Endothelial cell of umbilical vein (primary cell): ENCODE results near the gene LHFPL6.

Experiments used
- CTCF ChIP-seq, 2 donors: IDR thresholded peaks; 1 replicate in 1 of 2; 2 replicates in 1 of 2; pipeline ENCODE4 v1.5.1; 2011; ENCODE audit warnings: low read length in 2 of 2, mild to moderate bottlenecking in 2 of 2, moderate library complexity in 2 of 2, control low read depth in 1 of 2, inconsistent platforms in 1 of 2, low read depth in 1 of 2; ENCODE audit not compliant: insufficient read depth in 1 of 2; ENCODE audit errors: extremely low read depth in 1 of 2
- EZH2 ChIP-seq: IDR thresholded peaks from 2 replicates; pipeline ENCODE4 v1.6.1; 2012; ENCODE audit warnings: borderline replicate concordance, low read depth, mild to moderate bottlenecking, moderate library complexity, low read length, inconsistent platforms; ENCODE audit not compliant: severe bottlenecking
- FOS ChIP-seq: IDR thresholded peaks from 2 replicates; pipeline ENCODE4 v1.6.1; 2011; ENCODE audit warnings: mild to moderate bottlenecking, low read length, moderate library complexity, borderline replicate concordance; ENCODE audit not compliant: insufficient read depth
- GATA2 ChIP-seq: IDR thresholded peaks from 2 replicates; pipeline ENCODE4 v1.7.0; 2011; ENCODE audit warnings: low read depth, mild to moderate bottlenecking, moderate library complexity, mixed read lengths, low read length; ENCODE audit not compliant: insufficient read length, insufficient read depth
- JUN ChIP-seq: IDR thresholded peaks from 2 replicates; pipeline ENCODE4 v1.6.1; 2011; ENCODE audit warnings: borderline replicate concordance, low read depth; ENCODE audit not compliant: insufficient read length, insufficient read depth
- MAX ChIP-seq: IDR thresholded peaks from 2 replicates; pipeline ENCODE4 v1.6.1; 2011; ENCODE audit not compliant: insufficient read depth, insufficient read length
- POLR2A ChIP-seq: IDR thresholded peaks from 2 replicates; pipeline ENCODE4 v1.6.1; 2012; ENCODE audit warnings: low read depth, mild to moderate bottlenecking, control low read depth, low read length
- POLR2AphosphoS5 ChIP-seq: IDR thresholded peaks from 2 replicates; pipeline ENCODE4 v1.6.1; 2012; ENCODE audit warnings: low read depth, mild to moderate bottlenecking, control low read depth, low read length, moderate library complexity; ENCODE audit not compliant: insufficient read depth

GRCh38 chr13:39503048-39503447 lies 99.9 kb downstream of the LHFPL6 start:
- TF ChIP-seq POLR2AphosphoS5 (no peak), CTCF (IDR thresholded peaks at IDR 0.05; ENCODE audit: extremely low read depth in 1 of 2, insufficient read depth in 1 of 2, low read depth in 1 of 2, low read length in 2 of 2) (no peak), MAX (no peak), EZH2 (no peak), POLR2A (no peak), GATA2 (no peak), JUN (no peak), FOS (no peak)
